ENCODE data around the gene GPR143.

DNA sequence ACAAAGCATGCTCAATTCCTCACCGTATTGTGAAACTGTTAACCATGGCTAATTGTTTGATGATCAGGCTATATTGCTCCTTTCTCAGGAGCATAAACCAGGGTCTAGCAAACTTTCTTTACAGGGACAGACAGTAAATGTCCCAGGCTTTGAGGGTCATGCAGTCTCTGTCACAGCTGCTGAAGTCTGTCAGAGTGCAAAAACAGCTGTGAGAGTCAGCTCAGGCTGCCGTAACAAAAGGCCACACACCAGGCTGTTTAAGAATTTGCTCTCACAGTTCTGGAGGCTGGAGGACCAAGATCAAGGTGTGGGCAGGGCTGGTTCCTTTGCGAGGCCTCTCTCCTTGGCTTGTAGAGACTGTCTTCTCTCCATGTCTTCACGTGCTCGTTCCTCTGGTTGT, 75.6 kb downstream of the GPR143 start:
- TF ChIP-seq, protein P1, sequence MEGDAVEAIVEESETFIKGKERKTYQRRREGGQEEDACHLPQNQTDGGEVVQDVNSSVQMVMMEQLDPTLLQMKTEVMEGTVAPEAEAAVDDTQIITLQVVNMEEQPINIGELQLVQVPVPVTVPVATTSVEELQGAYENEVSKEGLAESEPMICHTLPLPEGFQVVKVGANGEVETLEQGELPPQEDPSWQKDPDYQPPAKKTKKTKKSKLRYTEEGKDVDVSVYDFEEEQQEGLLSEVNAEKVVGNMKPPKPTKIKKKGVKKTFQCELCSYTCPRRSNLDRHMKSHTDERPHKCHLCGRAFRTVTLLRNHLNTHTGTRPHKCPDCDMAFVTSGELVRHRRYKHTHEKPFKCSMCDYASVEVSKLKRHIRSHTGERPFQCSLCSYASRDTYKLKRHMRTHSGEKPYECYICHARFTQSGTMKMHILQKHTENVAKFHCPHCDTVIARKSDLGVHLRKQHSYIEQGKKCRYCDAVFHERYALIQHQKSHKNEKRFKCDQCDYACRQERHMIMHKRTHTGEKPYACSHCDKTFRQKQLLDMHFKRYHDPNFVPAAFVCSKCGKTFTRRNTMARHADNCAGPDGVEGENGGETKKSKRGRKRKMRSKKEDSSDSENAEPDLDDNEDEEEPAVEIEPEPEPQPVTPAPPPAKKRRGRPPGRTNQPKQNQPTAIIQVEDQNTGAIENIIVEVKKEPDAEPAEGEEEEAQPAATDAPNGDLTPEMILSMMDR (IDR thresholded peaks at IDR 0.05; ENCODE audit: poor library complexity), result no peak
- TF ChIP-seq EZH2phosphoT487 (IDR thresholded peaks at IDR 0.05; ENCODE audit: low read depth, severe bottlenecking, unreplicated experiment) (no peak), EZH2 (IDR thresholded peaks at IDR 0.05; ENCODE audit: borderline replicate concordance) (no peak)

Data from hepatocyte (in vitro differentiated cells).